Muscle of back (tissue), 13 donors: Measurements from ENCODE around the gene ACP6. TPM values are rescaled to one million over a fixed set of nuclear protein-coding genes. Genes with fewer than 3 reads are reported as not detected.
"Not testable (repeated sequence)": the region's sequence is repeated elsewhere in the genome, so short reads cannot be mapped to it uniquely, and the experiment has no call there.

Experiments used
- DNase-seq, 3 donors: peaks; one replicate each; pipeline versions ENCODE4 v3.0.0 to v3.0.0-alpha.2; 2013
- long read RNA-seq, 9 donors: transcript quantifications; one replicate each; lab custom pipeline, GENCODE V29; 2026
- polyA plus RNA-seq, 10 donors: library from polyadenylated mRNA; unstranded; fragments of 120-200 nt; gene quantifications; one replicate each; pipeline ENCODE4 v1.2.1, GENCODE V29; 2013; ENCODE audit not compliant: insufficient read length in 10 of 10

Gene ACP6
- 10 to 100 TPM in 2 of 10 donors, 1 to 10 TPM in 8; 6.0 to 11.2 (median 8.0) TPM for polyA plus RNA-seq
- long read RNA-seq, donor 1, result 0 reads
- long read RNA-seq, donor 2, full-length matches to known transcripts, result 1 of 1 reads
- long read RNA-seq, donor 2, partial matches to known transcripts, result 0 of 1 reads
- long read RNA-seq, donor 2, other reads (novel, unspliced or antisense), result 0 of 1 reads
- long read RNA-seq, donor 3, result 0 reads
- long read RNA-seq, donor 4, result 0 reads
- long read RNA-seq, donor 5, result 0 reads
- long read RNA-seq, donor 6, full-length matches to known transcripts, result 1 of 1 reads
- long read RNA-seq, donor 6, partial matches to known transcripts, result 0 of 1 reads
- long read RNA-seq, donor 6, other reads (novel, unspliced or antisense), result 0 of 1 reads
- long read RNA-seq, donor 7, full-length matches to known transcripts, result 2 of 2 reads
- long read RNA-seq, donor 7, partial matches to known transcripts, result 0 of 2 reads
- long read RNA-seq, donor 7, other reads (novel, unspliced or antisense), result 0 of 2 reads
- long read RNA-seq, donor 8, full-length matches to known transcripts, result 3 of 3 reads
- long read RNA-seq, donor 8, partial matches to known transcripts, result 0 of 3 reads
- long read RNA-seq, donor 8, other reads (novel, unspliced or antisense), result 0 of 3 reads
- long read RNA-seq, donor 9, result 0 reads

DNA sequence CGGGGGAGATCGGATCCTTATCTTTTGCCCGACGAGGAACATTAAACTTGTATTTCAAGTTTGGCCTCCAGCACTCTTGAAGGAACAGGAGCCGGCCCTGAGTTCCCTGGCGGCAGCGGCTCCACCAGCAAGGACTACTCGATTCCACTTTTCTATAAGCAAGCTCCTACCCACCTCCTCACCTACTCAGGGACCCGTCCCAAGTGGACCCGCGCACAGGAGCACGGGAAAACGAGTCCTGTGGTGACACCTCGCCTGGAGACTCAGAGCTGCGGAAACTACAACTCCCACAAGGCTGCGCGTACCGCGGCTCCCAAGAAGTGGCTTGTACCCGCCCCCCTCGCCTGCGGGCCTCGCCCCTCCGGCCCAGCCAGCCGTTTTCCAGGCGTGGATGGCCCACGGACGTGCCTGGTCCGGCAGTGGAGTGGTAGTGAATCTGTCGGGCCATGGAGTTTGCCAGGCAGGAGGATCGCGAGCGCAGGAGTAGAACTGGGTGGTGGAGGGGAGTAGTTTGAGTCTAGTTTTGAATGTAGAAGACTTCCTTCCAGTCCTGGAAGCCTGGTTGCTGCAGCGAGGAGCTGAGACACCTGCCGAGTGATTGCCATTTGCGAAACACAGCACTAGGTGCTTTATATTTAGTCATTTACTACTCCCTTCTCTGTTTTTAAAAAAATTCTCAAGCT lies at the start of gene ACP6:
TSS of gene ACP6 (minus strand) at position 206 of the 683 bp plus-strand sequence. CDS start 476 bp downstream, outside the sequence.
- peak; percentile 94 to 97 (median 94) for DNase-seq

- no peak for DNase-seq
These were observed 49.4 kb upstream of the ACP6 start for GRCh38 chr1:147719711-147720225.

GRCh38 chr1:147719029-147719698 lies 48.8 kb upstream of the ACP6 start:
- DNase-seq, result no peak

DNA sequence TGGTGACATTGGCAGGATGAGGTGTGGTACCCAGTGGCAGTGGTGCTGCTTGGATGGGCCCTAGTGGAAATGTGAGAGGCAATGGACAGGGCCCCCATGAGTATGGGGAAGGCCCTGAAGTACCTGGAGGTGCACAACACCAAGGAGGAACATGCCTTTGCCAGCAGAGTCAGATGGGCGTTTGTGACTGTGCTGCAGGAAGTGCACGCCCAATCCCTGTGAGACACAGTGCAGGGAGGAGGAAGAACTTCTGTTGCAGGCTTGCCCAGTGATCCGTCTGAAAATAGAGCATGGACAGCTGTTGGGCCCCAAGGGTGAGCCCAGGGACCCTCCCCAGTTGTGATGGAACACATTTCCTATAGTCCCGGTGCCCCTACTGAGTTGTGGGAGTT lies 47.4 kb upstream of the ACP6 start:
- no peak for DNase-seq

- no peak for DNase-seq
These were observed 46.9 kb upstream of the ACP6 start for GRCh38 chr1:147717051-147717705.

- DNase-seq, result no peak
These were observed 42.3 kb upstream of the ACP6 start for GRCh38 chr1:147712605-147713004.

DNA sequence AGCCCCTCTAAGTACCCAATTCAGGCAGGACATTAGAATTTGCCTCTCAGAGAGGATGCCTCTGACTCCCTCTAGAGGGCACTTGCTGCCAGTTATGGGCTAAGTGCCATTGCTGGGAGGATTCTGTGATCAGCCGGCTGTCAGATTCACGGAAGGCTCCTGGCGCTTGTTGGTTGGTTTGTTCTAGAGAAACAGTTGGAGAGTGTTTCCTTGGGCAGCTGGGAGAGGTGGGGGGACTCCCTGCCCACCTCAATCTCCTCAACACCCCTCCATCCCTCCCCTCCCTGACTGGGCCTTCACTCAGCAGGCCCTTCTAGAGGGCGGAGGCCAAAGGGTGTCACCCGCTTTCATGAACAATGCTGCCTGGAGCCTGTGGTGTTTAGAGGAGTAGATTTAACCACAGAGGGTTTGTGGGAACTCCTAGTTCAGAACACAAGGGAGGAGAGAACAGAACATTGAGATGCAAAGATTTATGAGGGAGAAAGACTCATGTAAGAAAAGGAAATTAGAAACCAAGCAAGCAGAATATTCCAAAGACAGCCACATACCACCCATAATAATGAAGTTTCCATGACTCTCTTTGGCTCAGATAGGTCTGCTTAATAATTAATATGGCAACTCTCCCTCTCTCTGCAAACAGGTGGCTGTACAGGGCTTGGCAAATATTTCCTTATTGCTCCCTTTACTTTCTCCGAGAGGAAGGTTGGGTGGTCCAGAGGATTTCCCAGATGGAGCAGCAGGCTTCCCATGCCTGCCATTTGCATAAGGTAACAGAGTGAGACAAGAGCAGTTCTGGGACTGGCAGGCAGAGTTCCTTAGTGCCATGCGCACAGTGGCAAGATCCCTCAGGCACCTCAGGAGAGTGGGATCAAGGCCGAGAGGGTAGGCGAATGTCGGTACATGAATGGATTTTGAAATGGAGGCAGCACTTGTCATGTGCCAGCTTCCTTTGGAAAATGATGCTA lies 30.0 kb upstream of the ACP6 start:
- DNase-seq, result peak; percentile 45 to 59 (median 55)

DNA sequence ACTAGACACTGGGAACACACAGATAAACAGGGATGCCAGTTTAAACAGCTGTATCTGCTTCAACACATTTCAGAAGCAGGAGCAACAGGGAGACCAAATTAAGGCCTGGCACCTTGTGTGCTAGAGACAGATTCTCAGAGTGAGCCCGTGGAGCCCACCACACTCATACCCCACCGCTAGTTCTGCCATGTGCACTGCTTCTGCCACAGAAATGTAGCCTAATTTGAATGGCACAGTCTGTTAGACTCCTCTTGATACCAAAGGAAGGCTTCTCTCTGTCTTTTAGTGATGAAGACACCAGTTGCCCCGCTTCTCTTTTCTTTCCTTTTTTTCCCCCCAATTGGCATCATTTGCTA lies 29.3 kb upstream of the ACP6 start:
- DNase-seq, result no peak

- DNase-seq, result no peak
These were observed 12.9 kb upstream of the ACP6 start for GRCh38 chr1:147683163-147683763.

GRCh38 chr1:147680608-147681235 lies 10.4 kb upstream of the ACP6 start:
- DNase-seq, result not testable (repeated sequence)

GRCh38 chr1:147677681-147678080 lies 7.4 kb upstream of the ACP6 start:
- not testable (repeated sequence) for DNase-seq

DNA sequence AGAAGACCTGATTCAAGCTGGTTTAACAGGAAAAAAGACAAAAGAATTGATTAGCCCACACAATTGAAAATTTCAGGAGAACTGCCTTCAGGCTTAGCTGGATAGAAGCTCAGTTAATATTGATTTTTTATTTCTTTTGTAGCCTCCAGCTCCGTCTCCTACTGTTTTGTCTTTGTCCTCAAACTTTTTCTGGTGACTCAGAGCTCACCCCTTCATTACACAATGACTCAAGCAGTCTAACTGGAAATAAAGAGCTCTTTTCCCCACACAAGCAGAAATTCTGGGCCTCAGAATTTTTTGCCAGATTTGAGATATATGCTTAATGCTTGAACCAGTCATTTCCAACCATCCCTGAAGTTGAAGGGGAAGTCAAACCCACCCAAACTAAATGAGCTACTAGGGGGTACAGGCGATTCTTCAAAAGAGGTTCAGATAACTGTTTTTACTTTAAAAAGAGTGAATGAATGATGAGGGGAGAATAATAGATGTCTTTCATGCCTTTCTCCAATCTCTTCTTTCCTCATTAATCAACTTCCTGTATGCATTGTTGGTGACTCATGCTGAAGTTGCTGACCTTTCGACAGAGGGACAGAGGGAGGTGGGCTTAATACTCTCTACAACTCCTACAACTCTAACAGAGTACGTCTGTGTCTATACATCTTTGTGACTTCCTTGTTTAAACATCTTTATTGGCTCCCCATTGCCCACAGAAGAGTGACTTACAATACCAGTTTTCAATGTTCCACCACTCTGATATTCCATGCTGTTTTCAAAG lies 6.2 kb upstream of the ACP6 start:
- peak in 1 of 3 donors; percentile 41 for DNase-seq

- no peak for DNase-seq
These were observed 3.5 kb upstream of the ACP6 start for GRCh38 chr1:147673816-147674215.

- no peak for DNase-seq
These were observed 3.1 kb upstream of the ACP6 start for GRCh38 chr1:147673406-147673805.

DNA sequence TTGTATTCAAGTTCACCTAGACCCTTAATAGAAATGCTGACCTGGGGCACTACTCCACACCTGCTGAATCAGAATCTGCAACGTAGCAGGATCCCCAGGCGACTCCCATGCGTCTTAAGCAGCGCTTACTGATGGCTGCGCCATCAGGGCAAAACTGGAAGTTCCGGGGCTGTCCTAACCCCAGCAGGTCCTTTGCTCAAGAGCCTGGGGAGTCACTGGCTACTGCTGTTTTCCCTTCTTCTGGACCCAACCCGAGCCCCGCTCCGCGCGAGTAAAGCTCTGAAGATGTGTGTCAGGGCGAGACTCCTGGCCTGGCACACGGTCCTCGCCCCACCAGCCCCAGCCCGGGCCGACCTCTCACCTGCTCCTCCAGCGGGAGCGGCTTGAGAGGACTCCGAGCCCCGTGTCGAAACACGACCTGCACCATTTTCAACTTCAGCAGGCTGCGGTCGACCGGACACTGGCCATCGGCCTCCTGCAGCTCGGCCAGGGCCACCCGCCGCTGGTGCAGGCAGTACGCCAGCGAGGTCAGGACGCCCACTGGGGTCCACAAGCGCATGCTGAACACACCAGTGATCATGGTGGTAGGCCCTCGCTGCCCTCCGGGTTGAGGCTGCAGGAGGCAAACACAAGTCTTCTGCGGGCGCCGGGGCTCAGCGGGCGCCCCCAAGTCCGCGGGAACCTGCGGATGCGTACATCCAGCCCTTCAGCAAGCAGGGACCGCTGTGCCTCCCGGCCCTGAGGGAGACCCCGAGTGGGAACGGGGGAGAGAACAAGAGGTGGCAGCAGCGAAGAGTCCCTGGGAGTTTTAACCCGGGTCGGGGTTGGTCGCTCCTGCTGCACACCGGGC lies 630 bp downstream of the ACP6 start:
- DNase-seq, result peak; percentile 8 to 61 (median 40)

- no peak for DNase-seq
These were observed 4.8 kb downstream of the ACP6 start for GRCh38 chr1:147665521-147665920.

GRCh38 chr1:147664206-147664605 lies 6.1 kb downstream of the ACP6 start:
- no peak for DNase-seq
